HL-60 (cell line): Measurements from ENCODE around the gene IFI27L1.

Experiments
- DNase-seq, 2 experiments: peaks; one replicate each; pipeline ENCODE4 v3.0.0-alpha.2; 2010 to 2020; ENCODE audit warnings: low read depth in 1 of 2, low spot score in 1 of 2
- H3K27ac ChIP-seq: fragments of 250-450 bp; sonication (Bioruptor Pico); replicated peaks from 2 replicates; pipeline ENCODE4 v1.5.1; 2020; ENCODE audit warnings: mild to moderate bottlenecking, moderate library complexity
- H3K27me3 ChIP-seq: fragments of 250-450 bp; sonication (Bioruptor Pico); 2 replicates; pipeline ENCODE4 v1.5.1; 2021; ENCODE audit warnings: mild to moderate bottlenecking, moderate library complexity; ENCODE audit not compliant: insufficient read depth, poor library complexity, severe bottlenecking
- H3K4me3 ChIP-seq: replicated peaks from 2 replicates; pipeline ENCODE4 v1.5.1; 2011; ENCODE audit warnings: mild to moderate bottlenecking, control low read depth, low read length; ENCODE audit not compliant: insufficient read depth
- CTCF ChIP-seq: IDR thresholded peaks from one replicate; pipeline ENCODE4 v1.5.1; 2011; ENCODE audit warnings: low read length, control low read depth, inconsistent platforms; ENCODE audit not compliant: insufficient read depth
- GABPA ChIP-seq: IDR thresholded peaks from 2 replicates; pipeline ENCODE4 v1.6.1; 2012; ENCODE audit warnings: low read depth
- POLR2AphosphoS5 ChIP-seq: IDR thresholded peaks from 2 replicates; pipeline ENCODE4 v1.6.1; 2012; ENCODE audit warnings: low read depth
- REST ChIP-seq: IDR thresholded peaks from 2 replicates; pipeline ENCODE4 v1.6.1; 2012; ENCODE audit warnings: low read depth; ENCODE audit not compliant: insufficient replicate concordance
- SPI1 ChIP-seq: IDR thresholded peaks from 2 replicates; pipeline ENCODE4 v1.6.1; 2012; ENCODE audit warnings: low read depth, mild to moderate bottlenecking, borderline replicate concordance

The IFI27L1 gene

DNA sequence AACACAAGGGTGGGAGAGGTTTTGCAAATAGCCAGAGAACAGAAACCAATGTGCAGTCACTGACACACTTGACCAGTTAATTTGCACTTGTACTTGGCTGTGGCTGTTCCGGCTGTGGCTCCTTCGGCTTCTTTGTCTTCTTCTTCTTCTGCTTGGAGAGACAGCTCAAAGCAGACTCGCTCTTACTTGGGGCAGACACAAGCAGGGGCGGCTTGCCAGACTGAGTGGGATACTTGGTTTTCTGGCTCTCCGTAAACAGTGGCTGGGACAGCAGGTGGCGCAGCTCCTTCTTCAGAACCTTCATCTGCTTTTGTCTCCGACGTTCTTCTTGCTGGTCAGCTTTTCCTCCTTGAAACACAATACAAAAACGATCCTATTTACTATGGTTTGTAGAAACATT is 30.0 kb upstream of the IFI27L1 start:
- Histone ChIP-seq H3K4me3 (no peak overlapping the region), H3K27ac (no peak overlapping the region), H3K27me3 (no peaks in the 10 kb centered on the region)
- DNase-seq: no peak
- no peak for TF ChIP-seq GABPA

- TF ChIP-seq POLR2AphosphoS5: no peak
- TF ChIP-seq CTCF: no peak
- TF ChIP-seq GABPA: no peak
- no peak for TF ChIP-seq SPI1
- no peak for TF ChIP-seq REST
- Histone ChIP-seq H3K4me3 (no peak overlapping the region), H3K27me3 (no peaks in the 10 kb centered on the region), H3K27ac (no peak overlapping the region)
- no peak for DNase-seq
Measured at GRCh38 chr14:94051779-94052178, 29.3 kb upstream of the IFI27L1 start.

DNA sequence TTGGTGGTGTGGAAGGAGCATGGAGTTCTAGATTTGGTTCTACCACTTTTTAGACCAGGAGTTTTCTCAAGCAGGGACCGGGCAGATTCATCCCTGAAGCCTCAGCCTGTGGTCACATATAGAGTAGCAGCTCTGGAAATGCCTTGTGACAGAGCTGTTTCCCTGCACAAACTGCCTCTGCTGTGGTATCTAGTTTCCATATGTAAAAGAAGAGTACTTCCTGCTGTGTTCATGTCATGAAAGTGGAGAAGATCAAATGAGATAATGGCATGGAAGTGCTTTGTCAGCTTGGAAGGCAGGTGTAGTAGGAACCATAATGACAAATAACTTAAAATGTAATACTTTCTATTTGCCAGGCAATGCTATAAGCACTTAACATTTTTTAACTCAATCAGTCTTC is 28.9 kb upstream of the IFI27L1 start:
- no peak overlapping the region for H3K27ac ChIP-seq
- DNase-seq: no peak
- no peak for TF ChIP-seq CTCF
- TF ChIP-seq REST: no peak
- TF ChIP-seq POLR2AphosphoS5: no peak
- no peak for TF ChIP-seq SPI1
- no peak for TF ChIP-seq GABPA
- no peaks in the 10 kb centered on the region for H3K27me3 ChIP-seq
- H3K4me3 ChIP-seq: no peak overlapping the region

DNA sequence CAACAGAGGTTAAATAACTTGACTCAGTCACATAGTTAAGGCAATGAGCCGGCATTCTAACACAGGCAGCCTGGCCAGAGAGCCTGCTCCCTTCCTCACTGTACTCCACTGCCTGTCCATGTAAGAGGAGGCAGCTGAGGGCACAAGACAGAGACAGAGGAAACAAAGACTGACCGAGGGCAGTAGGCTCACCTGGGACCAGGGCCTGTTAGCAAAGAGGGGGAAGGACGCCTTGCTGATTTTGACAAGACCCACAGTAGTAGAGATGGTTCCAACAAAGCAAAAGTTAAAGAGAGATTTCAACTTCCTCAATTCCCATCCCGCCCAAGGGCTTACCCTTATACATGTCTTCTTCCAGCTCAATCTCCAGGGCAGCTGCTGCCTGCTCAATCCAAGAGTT is 28.4 kb upstream of the IFI27L1 start:
- no peaks in the 10 kb centered on the region for H3K27me3 ChIP-seq
- no peak overlapping the region for H3K27ac ChIP-seq
- H3K4me3 ChIP-seq: no peak overlapping the region
- no peak for DNase-seq
- no peak for TF ChIP-seq POLR2AphosphoS5
- TF ChIP-seq CTCF: no peak
- TF ChIP-seq GABPA: no peak
- no peak for TF ChIP-seq REST
- no peak for TF ChIP-seq SPI1
